Activated CD4-positive, alpha-beta T cell treated with anti-CD3 and anti-CD28 coated beads for 48 hours (primary cell): ENCODE measurements around the gene RMND5A.

Source experiments
- DNase-seq: peaks from one replicate; pipeline ENCODE4 v3.0.0-alpha.2; 2020

Gene RMND5A

DNA sequence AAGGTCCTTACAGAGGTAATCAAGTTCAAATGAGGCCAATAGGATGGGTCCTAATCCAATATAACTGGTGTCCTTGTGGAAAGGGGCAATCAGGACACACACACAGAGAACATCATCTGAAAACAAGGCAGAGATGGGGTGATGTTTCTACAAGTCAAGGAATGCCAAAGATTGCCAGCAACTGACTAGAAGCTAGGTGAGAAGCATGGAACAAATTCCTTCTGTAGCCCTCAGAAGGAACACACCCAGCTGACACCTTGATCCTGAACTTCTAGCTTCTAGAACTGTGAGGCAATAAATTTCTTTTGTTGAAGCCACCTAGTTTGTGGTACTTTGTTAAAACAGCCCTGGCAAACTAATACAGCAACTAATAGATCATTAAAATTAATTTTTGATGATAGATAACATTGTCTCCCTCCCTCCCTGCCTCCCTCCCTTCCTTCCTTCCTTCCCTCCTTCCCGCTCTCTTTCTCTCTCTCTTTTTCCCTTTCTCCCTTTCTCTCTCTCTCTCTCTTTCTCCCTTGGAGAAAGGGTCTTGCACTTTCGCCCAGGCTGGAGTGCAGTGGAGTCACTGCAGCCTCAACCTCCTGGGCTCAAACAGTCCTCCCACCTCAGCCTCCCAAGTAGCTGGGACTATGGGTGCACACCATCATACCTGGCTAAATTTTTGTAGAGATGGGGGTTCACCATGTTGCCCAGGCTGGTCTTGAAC, 80.9 kb downstream of the RMND5A start:
- DNase-seq: no peak

DNA sequence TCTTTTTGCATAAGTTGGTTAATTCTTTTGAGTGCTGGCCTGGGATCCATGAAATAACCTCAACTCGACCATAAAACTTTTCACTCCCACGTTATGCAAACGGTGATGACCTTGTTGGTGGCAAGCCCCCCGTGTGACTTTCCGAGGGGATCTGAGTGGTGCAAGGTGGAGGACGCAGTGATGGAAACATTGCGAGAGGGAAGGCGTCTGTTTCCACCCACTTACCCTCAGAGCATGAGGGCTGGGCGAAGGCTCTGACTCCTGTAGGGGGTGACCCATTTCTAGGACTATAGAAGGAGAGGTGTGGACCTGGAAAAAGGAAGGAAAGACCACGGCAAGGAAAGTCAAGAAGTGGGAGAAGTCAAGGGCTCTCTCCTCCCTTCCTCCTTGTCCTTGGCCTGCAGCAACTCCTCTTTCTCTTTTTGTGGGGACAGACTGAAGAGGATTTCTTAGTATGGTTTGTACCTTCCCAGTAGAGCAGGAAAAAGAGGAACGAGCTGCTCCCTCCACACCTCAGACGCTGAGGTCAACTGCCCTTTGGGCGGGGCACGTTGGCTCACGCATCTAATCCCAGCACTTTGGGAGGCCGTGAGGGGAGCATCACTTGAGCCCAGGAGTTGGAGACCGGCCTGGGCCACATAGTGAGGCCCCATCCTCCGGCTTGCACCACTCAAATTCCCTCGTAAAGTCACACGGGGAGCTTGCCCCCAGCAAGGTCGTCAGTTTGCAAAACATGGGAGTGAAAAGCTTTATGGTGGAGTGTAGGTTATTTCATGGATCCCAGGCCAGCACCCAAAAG, 86.2 kb downstream of the RMND5A start:
- DNase-seq: no peak

DNA sequence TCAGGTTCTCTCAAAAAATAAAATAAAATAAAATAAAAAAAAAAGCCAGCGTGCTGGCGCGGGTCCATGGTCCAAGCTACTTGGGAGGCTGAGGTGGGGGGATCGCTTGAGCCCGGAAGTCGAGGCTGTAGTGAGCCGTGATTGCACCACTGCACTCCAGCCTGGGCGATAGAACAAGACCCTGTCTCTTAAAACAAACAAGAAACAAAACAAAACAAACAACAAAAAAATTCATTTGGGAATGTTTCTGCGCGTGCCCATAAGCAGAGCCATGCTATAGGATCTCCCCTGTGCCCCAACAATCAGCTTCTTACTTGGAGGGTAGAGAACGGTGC, 87.0 kb downstream of the RMND5A start:
- DNase-seq: no peak

DNA sequence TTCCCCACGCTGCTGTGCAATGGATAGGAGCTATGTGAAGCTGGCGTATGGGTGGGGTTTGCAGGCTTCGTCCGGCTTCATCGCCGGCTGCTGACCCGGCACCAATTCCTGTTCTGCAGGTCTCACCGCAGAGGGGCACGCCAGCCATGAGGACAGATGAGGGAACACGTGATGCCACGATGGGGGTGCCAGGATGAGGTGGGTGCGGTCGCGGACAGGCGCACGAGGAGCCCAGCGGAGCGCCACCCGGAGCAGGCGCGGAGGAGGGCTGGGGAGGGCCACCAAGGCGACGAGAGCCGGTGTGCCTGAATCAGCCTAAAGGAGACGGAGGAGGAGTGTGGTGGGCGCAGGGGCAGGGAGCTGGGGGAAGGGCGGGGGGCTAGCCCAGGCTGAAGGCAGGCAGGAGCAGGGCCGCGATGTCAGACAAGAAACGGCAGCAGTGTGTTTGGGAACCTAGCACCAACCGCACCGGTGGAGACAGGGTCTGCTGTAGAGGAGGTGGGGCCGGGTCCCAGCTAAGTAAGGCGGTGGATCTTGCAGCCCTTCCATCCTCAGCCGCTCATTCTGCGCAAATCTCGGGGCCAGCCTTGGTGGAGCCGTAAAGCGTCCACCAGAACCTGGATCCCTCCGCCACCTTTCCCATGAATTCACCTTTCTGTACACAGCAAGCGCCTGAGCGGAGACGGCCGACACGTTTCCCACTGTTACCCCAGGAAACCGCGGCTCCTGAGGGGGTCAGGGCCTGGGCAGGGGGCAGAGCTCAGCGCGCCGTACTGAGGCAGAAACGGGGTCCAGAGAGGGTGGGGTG, 87.6 kb downstream of the RMND5A start:
- peak; percentile 45 for DNase-seq

GRCh38 chr2:86808315-86809161, 88.4 kb downstream of the RMND5A start:
- DNase-seq: peak; percentile 95

DNA sequence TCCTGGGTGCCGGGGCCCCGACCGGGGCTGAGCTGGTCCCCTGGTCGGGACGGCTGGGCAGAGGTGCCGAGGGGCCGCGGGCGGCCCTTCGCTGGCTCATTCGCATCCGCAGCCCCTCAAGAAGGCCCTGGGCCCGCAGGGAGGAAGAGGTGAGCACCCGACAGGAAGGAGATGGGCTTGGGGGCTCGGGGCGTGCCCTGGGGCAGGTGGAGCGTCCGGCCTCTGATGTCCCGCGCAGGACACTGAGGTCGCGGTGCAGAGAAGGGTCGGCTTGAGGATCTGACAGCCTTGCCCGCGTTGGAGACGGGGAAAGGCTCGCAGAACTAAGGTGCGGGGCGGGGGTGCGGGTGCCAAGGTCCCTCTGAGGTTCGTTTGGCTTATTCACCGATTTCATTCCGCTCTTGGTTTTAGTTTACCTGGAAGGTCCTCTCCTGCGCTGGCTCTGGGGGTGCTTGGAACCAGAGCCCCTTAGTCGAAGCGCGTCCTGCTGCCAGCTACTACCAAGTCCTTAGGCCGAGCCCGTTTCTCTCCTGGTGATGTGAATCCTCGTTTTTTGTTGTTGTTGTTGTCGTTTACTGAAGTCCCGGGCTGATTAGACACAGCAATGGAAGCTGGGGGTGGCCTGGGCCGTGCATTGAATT, 89.5 kb downstream of the RMND5A start:
- DNase-seq: no peak

- no peak for DNase-seq
Observed at GRCh38 chr2:86815611-86816010, 95.5 kb downstream of the RMND5A start.

DNA sequence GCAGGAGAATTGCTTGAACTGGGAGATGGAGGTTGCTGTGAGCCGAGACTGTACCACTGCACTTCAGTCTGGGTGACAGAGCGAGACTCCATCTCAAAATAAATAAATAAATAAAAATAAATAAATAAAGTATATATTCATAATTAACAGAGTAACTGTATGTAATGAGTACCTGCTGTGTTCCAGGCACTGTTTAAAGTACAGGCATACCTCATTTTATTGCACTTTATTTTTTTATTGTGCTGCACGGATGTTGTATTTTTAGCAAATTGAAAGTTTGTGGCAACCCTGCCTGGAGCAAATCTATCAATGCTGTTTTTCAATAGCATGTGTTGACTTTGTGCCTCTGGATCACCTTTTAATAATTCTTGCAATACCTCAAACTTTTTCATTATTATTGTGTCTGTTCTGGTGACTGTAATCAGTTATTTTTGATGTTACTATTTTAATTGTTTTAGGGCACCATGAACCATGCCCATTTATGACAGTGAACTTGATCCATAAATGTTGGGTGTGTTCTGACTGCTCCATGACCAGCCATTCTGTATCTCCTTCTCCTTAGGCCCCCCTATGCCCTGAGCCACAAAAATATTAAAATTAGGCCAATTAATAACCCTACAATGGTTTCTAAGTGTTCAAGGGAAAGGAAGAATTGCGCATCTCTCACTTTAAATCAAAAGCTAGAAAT, 98.2 kb downstream of the RMND5A start:
- DNase-seq: no peak

DNA sequence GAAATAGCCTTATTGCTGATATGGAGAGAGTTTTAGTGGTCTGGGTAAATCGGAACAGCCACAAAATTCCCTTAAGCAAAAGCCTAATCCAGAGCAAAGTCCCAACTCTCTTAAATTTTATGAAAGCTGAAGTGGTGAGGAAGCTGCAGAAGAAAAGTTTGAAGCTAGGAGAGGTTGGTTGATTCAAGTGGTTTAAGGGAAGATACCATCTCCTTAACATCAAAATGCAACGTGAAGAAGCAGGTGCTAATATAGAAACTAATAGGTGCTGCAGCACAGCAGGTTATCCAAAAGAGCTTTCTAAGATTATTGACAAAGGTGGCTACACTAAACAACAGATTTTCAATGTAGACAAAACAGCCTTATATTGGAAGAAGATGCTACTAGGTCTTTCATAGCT, 98.9 kb downstream of the RMND5A start:
- no peak for DNase-seq

- no peak for DNase-seq
Observed at GRCh38 chr2:86821306-86821705, 101.2 kb downstream of the RMND5A start.

DNA sequence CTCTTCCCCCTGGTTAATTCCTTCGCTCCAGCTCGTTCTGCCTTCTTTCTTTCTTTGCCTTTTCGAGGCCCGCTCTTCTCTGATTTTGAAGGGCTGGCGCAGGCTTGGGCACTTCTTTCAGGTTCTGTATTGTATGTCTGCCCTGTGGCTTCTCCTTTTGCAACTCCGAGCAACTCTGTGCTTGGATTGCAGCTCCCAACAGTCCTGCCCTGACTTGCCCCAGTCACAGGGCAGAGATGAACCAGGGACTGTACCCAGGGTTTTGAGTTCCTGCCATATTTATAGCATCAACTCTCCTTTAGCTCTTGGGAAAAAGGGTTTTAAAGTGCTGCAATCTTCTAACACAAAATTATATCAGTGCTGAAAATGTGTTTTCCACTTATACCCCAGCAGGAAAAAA, 101.8 kb downstream of the RMND5A start:
- DNase-seq: no peak

- no peak for DNase-seq
Observed at GRCh38 chr2:86822668-86823345, 102.7 kb downstream of the RMND5A start.

- DNase-seq: no peak
Observed at GRCh38 chr2:86825036-86825692, 105.1 kb downstream of the RMND5A start.

- peak; percentile 61 for DNase-seq
Observed at GRCh38 chr2:86825693-86826381, 105.7 kb downstream of the RMND5A start.

DNA sequence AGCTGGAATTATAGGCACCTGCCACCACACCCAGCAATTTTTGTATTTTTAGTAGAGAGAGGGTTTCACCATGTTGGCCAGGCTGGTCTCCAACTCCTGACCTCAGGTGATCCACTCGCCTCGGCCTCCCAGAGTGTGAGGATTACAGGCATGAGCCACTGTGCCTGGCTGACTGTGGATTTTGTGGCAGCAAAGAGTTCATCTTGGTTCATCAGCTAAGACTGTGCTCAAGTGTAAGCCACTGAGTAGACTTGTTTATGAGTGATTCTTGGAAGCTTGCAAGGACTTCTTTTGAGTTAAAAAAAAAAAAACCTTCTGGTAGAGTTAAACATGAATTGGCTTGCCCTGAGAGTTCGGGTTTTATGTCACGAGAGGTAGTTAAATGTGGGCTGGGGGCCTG, 106.9 kb downstream of the RMND5A start:
- no peak for DNase-seq
